ENCODE measurements around the gene KCNJ9. TPM values are rescaled to one million over a fixed set of nuclear protein-coding genes. Genes with fewer than 3 reads are reported as not detected.

The KCNJ9 gene
- total and polyA plus RNA-seq, 2 donors (not counting 1 experiment from before 2014, with no cell fraction given), result not detected

GRCh38 chr1:160101037-160101716 lies 19.8 kb downstream of the KCNJ9 start:
- WGBS (ENCODE audit: insufficient coverage), result 0% methylated on average over 4 of the region's 13 CpGs

More at GRCh38 chr1:160101037-160101716, 19.8 kb downstream of the KCNJ9 start:
- H3K4me2 ChIP-seq (replicated peaks; ENCODE audit: low read depth, low read length, poor library complexity, severe bottlenecking), result peak overlapping the region; percentile 62
- H3K9me3 Mint-ChIP-seq (ENCODE audit: insufficient read depth), result no peaks in the 10 kb centered on the region
- intact Hi-C loops (cut with micrococcal nuclease), result loop anchor here (1.0 kb wide), 4 partner anchors 92 to 275 kb away; no protein-coding TSS in a partner anchor
- H3K4me1 ChIP-seq (ENCODE audit: control insufficient read depth in 2 of 2, insufficient read depth in 2 of 2, low read length in 2 of 2), result peaks cover 32 to 41% of the 10 kb centered on the region in 2 donors
- POLR2A ChIA-PET, result interaction anchor here (1.0 to 1.4 kb wide), 3 partner anchors 92 to 190 kb away, joined by 3 read pairs; partner anchors contain the start of gene PEX19
- H3K9me3 ChIP-seq (ENCODE audit: control extremely low read depth in 1 of 3, control insufficient read depth in 2 of 3, insufficient read depth in 1 of 3, low read length in 2 of 3), result no peaks in the 10 kb centered on the region
- H3K4me1 Mint-ChIP-seq, result peaks cover 41% of the 10 kb centered on the region
- peaks cover 20% of the 10 kb centered on the region for H3K79me2 ChIP-seq (ENCODE audit: control insufficient read depth, insufficient read depth, low read length)
- H3K4me3 Mint-ChIP-seq, result peak overlapping the region; percentile 78
- CTCF ChIA-PET, result interaction anchor here (0.5 to 7.2 kb wide), 27 partner anchors 8 to 932 kb away, joined by 3 to 131 read pairs (median 5); partner anchors contain the start of genes KCNJ10, PEX19 and PIGM
- peak overlapping the region; percentile 84 for H3K27ac Mint-ChIP-seq
- H3K27me3 Mint-ChIP-seq, result no peaks in the 10 kb centered on the region
- DNase-seq (peak; percentile 82), ATAC-seq (ENCODE audit: low read depth) (peak; percentile 8)
- H3K4me3 ChIP-seq (ENCODE audit: control extremely low read depth in 1 of 5, extremely low read depth in 1 of 5, insufficient read depth in 1 of 5, low read depth in 2 of 5, low read length in 4 of 5), result peak overlapping the region in 1 of 5 experiments; percentile 21
- peak overlapping the region; percentile 74 for H2AFZ ChIP-seq (ENCODE audit: insufficient read depth, low read depth, low read length, poor library complexity, severe bottlenecking)
- no peaks in the 10 kb centered on the region for H3K36me3 ChIP-seq (replicated peaks in 1 of 2; ENCODE audit: control extremely low read depth in 1 of 2, control insufficient read depth in 1 of 2, extremely low read depth in 1 of 2, insufficient read depth in 2 of 2, low read length in 1 of 2)
- peaks cover 15% of the 10 kb centered on the region for H4K20me1 ChIP-seq (ENCODE audit: control insufficient read depth, insufficient read depth, low read length, poor library complexity, severe bottlenecking)
- peak overlapping the region; percentile 22 for H3K9ac ChIP-seq (ENCODE audit: low read length)
- H3K27ac ChIP-seq (ENCODE audit: low read length in 2 of 2), result peak overlapping the region in 1 of 2 donors; percentile 17
- TF ChIP-seq EZH2 (IDR thresholded peaks at IDR 0.05; ENCODE audit: borderline replicate concordance, insufficient read depth, low read depth, low read length, poor library complexity, severe bottlenecking) (no peak), CTCF (IDR thresholded peaks at IDR 0.05) (peak; percentile 82)
- no peaks in the 10 kb centered on the region for H3K27me3 ChIP-seq (replicated peaks in 1 of 4; ENCODE audit: control extremely low read depth in 1 of 4, control insufficient read depth in 3 of 4, insufficient read depth in 4 of 4, low read length in 3 of 4)
